OCI-LY7 (cell line): ENCODE data around the gene INTS3.

Experiments used
- CTCF ChIP-seq: fragments of 200-600 bp; sonication (generic); conservative IDR thresholded peaks from 2 replicates; pipeline ENCODE4 v1.5.1; 2014; ENCODE audit warnings: mild to moderate bottlenecking, antibody characterized with exemption, low read length, moderate library complexity, mixed read lengths
- EZH2phosphoT487 ChIP-seq: fragments of 200-600 bp; sonication (generic); IDR thresholded peaks from 2 replicates; pipeline ENCODE4 v1.6.1; 2018; ENCODE audit warnings: low read depth, borderline replicate concordance, mild to moderate bottlenecking, mixed run types, antibody characterized with exemption, low read length, moderate library complexity, mixed read lengths

- TF ChIP-seq CTCF (no peak), EZH2phosphoT487 (no peak)
Observed at GRCh38 chr1:153803470-153804056, 75.7 kb downstream of the INTS3 start.
